ENCODE measurements around the gene RNF145. TPM values are rescaled to one million over a fixed set of nuclear protein-coding genes. Genes with fewer than 3 reads are reported as not detected.

Gene RNF145
- polyA plus RNA-seq, 3 donors: 9.1 to 23.6 (median 11.5) TPM

GRCh38 chr5:159217236-159217635, 7.9 kb upstream of the RNF145 start:
- TF ChIP-seq CTCF (IDR thresholded peaks at IDR 0.05): no peak
- no CpG with 5 or more reads among the region's 2 CpGs for WGBS (ENCODE audit: insufficient coverage)
- no peaks in the 10 kb centered on the region for H3K27me3 ChIP-seq (ENCODE audit: control insufficient read depth in 2 of 2, insufficient read depth in 2 of 2, low read length in 2 of 2)
- no peaks in the 10 kb centered on the region for H3K36me3 Mint-ChIP-seq
- H3K4me1 Mint-ChIP-seq: peaks cover 11% of the 10 kb centered on the region
- no peaks in the 10 kb centered on the region for H3K9me3 ChIP-seq (replicated peaks in 1 of 2; ENCODE audit: control insufficient read depth in 1 of 2, insufficient read depth in 1 of 2, low read length in 2 of 2)
- H3K36me3 ChIP-seq (replicated peaks in 1 of 2; ENCODE audit: control insufficient read depth in 1 of 2, insufficient read depth in 2 of 2, low read length in 2 of 2): no peaks in the 10 kb centered on the region
- H3K79me2 ChIP-seq (ENCODE audit: insufficient read depth, low read length): no peaks in the 10 kb centered on the region
- no peak overlapping the region for H3K4me2 ChIP-seq (replicated peaks; ENCODE audit: extremely low read depth, low read length, poor library complexity, severe bottlenecking)
- no peak for DNase-seq
- no peak overlapping the region for H3K27ac Mint-ChIP-seq
- H3K27ac ChIP-seq (ENCODE audit: low read depth in 1 of 2, low read length in 2 of 2): no peak overlapping the region
- H2AFZ ChIP-seq (ENCODE audit: insufficient read depth, low read depth, low read length, poor library complexity, severe bottlenecking): no peak overlapping the region
- no peak overlapping the region for H3K9ac ChIP-seq (ENCODE audit: insufficient read depth, low read length, poor library complexity, severe bottlenecking)
- intact Hi-C loops (cut with micrococcal nuclease): no loop called here
- H4K20me1 ChIP-seq (ENCODE audit: insufficient read depth, low read length): no peaks in the 10 kb centered on the region
- H3K27me3 Mint-ChIP-seq (ENCODE audit: low read depth in 3 of 3): peaks cover 0 to 2% (median 1%) of the 10 kb centered on the region in 3 donors
- H3K4me3 ChIP-seq (replicated peaks in 1 of 3; ENCODE audit: low read depth in 2 of 3, low read length in 3 of 3): no peak overlapping the region
- no peak overlapping the region for H3K4me3 Mint-ChIP-seq
- peaks cover 0 to 1% of the 10 kb centered on the region in 2 donors for H3K4me1 ChIP-seq (ENCODE audit: control insufficient read depth in 1 of 2, insufficient read depth in 2 of 2, low read length in 2 of 2)
- H3K9me3 Mint-ChIP-seq: peaks cover 0 to 3% (median 0%) of the 10 kb centered on the region in 7 donors

GRCh38 chr5:159216454-159216853, 7.1 kb upstream of the RNF145 start:
- Histone ChIP-seq H3K36me3 (replicated peaks in 1 of 2; ENCODE audit: control insufficient read depth in 1 of 2, insufficient read depth in 2 of 2, low read length in 2 of 2) (no peaks in the 10 kb centered on the region), H3K4me2 (replicated peaks; ENCODE audit: extremely low read depth, low read length, poor library complexity, severe bottlenecking) (no peak overlapping the region), H3K79me2 (ENCODE audit: insufficient read depth, low read length) (no peaks in the 10 kb centered on the region), H3K9me3 (replicated peaks in 1 of 2; ENCODE audit: control insufficient read depth in 1 of 2, insufficient read depth in 1 of 2, low read length in 2 of 2) (no peaks in the 10 kb centered on the region), H3K4me1 (ENCODE audit: control insufficient read depth in 1 of 2, insufficient read depth in 2 of 2, low read length in 2 of 2) (peaks cover 5 to 9% of the 10 kb centered on the region in 2 donors), H3K4me3 (replicated peaks in 1 of 3; ENCODE audit: low read depth in 2 of 3, low read length in 3 of 3) (no peak overlapping the region), H3K27me3 (ENCODE audit: control insufficient read depth in 2 of 2, insufficient read depth in 2 of 2, low read length in 2 of 2) (no peaks in the 10 kb centered on the region), H2AFZ (ENCODE audit: insufficient read depth, low read depth, low read length, poor library complexity, severe bottlenecking) (no peak overlapping the region), H4K20me1 (ENCODE audit: insufficient read depth, low read length) (no peaks in the 10 kb centered on the region), H3K9ac (ENCODE audit: insufficient read depth, low read length, poor library complexity, severe bottlenecking) (no peak overlapping the region), H3K27ac (ENCODE audit: low read depth in 1 of 2, low read length in 2 of 2) (no peak overlapping the region)
- H3K4me3 Mint-ChIP-seq: no peak overlapping the region
- H3K36me3 Mint-ChIP-seq: no peaks in the 10 kb centered on the region
- no peak overlapping the region for H3K27ac Mint-ChIP-seq
- WGBS (ENCODE audit: insufficient coverage): 100% methylated on average over 1 of the region's 2 CpGs
- no peak for DNase-seq
- no peak for TF ChIP-seq CTCF (IDR thresholded peaks at IDR 0.05)
- intact Hi-C loops (cut with micrococcal nuclease): no loop called here
- H3K4me1 Mint-ChIP-seq: peaks cover 19% of the 10 kb centered on the region
- peaks cover 0 to 2% (median 1%) of the 10 kb centered on the region in 3 donors for H3K27me3 Mint-ChIP-seq (ENCODE audit: low read depth in 3 of 3)
- H3K9me3 Mint-ChIP-seq: peaks cover 0 to 3% (median 0%) of the 10 kb centered on the region in 7 donors
